Measurements from ENCODE around the gene CHRNA10.

GRCh38 chr11:3674189-3674588, 3.0 kb upstream of the CHRNA10 start:
- TF ChIP-seq CTCF (IDR thresholded peaks at IDR 0.05; ENCODE audit: low read depth, low read length, poor library complexity, severe bottlenecking) (no peak), EZH2phosphoT487 (IDR thresholded peaks at IDR 0.05; ENCODE audit: borderline replicate concordance, low read length) (no peak)
